HG02610 (cell line): ENCODE data around the gene PCTP.

ENCODE experiments used
- ATAC-seq: cut with Tn5 transposase; IDR thresholded peaks from one replicate; pipeline ENCODE4 v1.9.1; 2021; ENCODE audit warnings: mild to moderate bottlenecking, moderate library complexity; ENCODE audit not compliant: unreplicated experiment

PCTP gene

GRCh38 chr17:55750750-55751657 lies at the start of gene PCTP:
PCTP (plus strand) TSS chr17:55751051; CDS start chr17:55751104, 53 bp downstream.
- peak; percentile 99 for ATAC-seq

GRCh38 chr17:55702150-55702549 lies 48.7 kb upstream of the PCTP start:
- no peak for ATAC-seq

GRCh38 chr17:55704401-55704800 lies 46.5 kb upstream of the PCTP start:
- ATAC-seq = no peak

- peak; percentile 84 for ATAC-seq
These were observed 45.0 kb upstream of the PCTP start for GRCh38 chr17:55705847-55706246.

- no peak for ATAC-seq
These were observed 43.8 kb upstream of the PCTP start for GRCh38 chr17:55706808-55707773.

- ATAC-seq = no peak
These were observed 42.5 kb upstream of the PCTP start for GRCh38 chr17:55708175-55708974.

GRCh38 chr17:55709440-55709839 lies 41.4 kb upstream of the PCTP start:
- no peak for ATAC-seq

GRCh38 chr17:55709984-55710383 lies 40.9 kb upstream of the PCTP start:
- no peak for ATAC-seq

GRCh38 chr17:55710410-55710809 lies 40.4 kb upstream of the PCTP start:
- no peak for ATAC-seq

GRCh38 chr17:55710829-55711496 lies 39.9 kb upstream of the PCTP start:
- ATAC-seq = no peak

GRCh38 chr17:55717432-55717831 lies 33.4 kb upstream of the PCTP start:
- no peak for ATAC-seq

- ATAC-seq = peak; percentile 51
These were observed 32.7 kb upstream of the PCTP start for GRCh38 chr17:55717898-55718735.

GRCh38 chr17:55720919-55721836 lies 29.7 kb upstream of the PCTP start:
- ATAC-seq = no peak

- no peak for ATAC-seq
These were observed 28.7 kb upstream of the PCTP start for GRCh38 chr17:55722016-55722736.

GRCh38 chr17:55722742-55723487 lies 27.9 kb upstream of the PCTP start, which contains the start of gene TMEM100:
TMEM100 (minus strand) TSS chr17:55722864; CDS start chr17:55721070, 1,794 bp downstream.
- no peak for ATAC-seq

- no peak for ATAC-seq
These were observed 27.4 kb upstream of the PCTP start for GRCh38 chr17:55723488-55723848.

GRCh38 chr17:55726440-55726839 lies 24.4 kb upstream of the PCTP start:
- ATAC-seq = no peak
